Measurements from ENCODE around the gene CUX1. TPM values are rescaled to one million over a fixed set of nuclear protein-coding genes. Genes with fewer than 3 reads are reported as not detected.

The CUX1 gene
- total and polyA plus RNA-seq, 2 donors (not counting 1 experiment from before 2014, with no cell fraction given): 22.7 to 38.1 TPM

- no peaks in the 10 kb centered on the region for H3K27me3 ChIP-seq (ENCODE audit: control insufficient read depth, insufficient read depth, low read length)
- H3K27ac ChIP-seq (ENCODE audit: insufficient read depth, low read length): no peak overlapping the region
- TF ChIP-seq CTCF (conservative IDR thresholded peaks at IDR 0.05 in 1 of 2, IDR thresholded peaks at IDR 0.05 in 1 of 2; ENCODE audit: low read depth in 1 of 2, low read length in 2 of 2) (no peak), EZH2 (IDR thresholded peaks at IDR 0.05; ENCODE audit: low read length, missing control alignments) (no peak)
- no peaks in the 10 kb centered on the region for H3K79me2 ChIP-seq (ENCODE audit: control insufficient read depth, insufficient read depth, low read length)
- no peaks in the 10 kb centered on the region for H3K4me1 ChIP-seq (ENCODE audit: control insufficient read depth, extremely low read depth, insufficient read depth, low read length)
- H3K9me3 ChIP-seq (ENCODE audit: control insufficient read depth, insufficient read depth, low read depth, low read length): no peaks in the 10 kb centered on the region
- H3K36me3 ChIP-seq (ENCODE audit: control insufficient read depth, insufficient read depth, low read length): peaks cover 6% of the 10 kb centered on the region
- H2AFZ ChIP-seq (ENCODE audit: low read length): no peak overlapping the region
- H3K4me3 ChIP-seq (replicated peaks in 1 of 4; ENCODE audit: control extremely low read depth in 1 of 4, insufficient read depth in 1 of 4, low read depth in 3 of 4, low read length in 4 of 4): no peak overlapping the region
- no peak for DNase-seq (ENCODE audit: low read depth in 2 of 2)
- H4K20me1 ChIP-seq (ENCODE audit: control insufficient read depth, extremely low read depth, insufficient read depth, low read length): no peaks in the 10 kb centered on the region
- no peak overlapping the region for H3K4me2 ChIP-seq (ENCODE audit: extremely low read depth, insufficient read depth, low read length)
- H3K9ac ChIP-seq (ENCODE audit: insufficient read depth, low read length): no peak overlapping the region
Measured at GRCh38 chr7:102198417-102198956, 381.1 kb downstream of the CUX1 start.

- no peak overlapping the region for H3K9ac ChIP-seq (ENCODE audit: insufficient read depth, low read length)
- no peaks in the 10 kb centered on the region for H3K79me2 ChIP-seq (ENCODE audit: control insufficient read depth, insufficient read depth, low read length)
- H3K4me2 ChIP-seq (ENCODE audit: extremely low read depth, insufficient read depth, low read length): no peak overlapping the region
- DNase-seq (ENCODE audit: low read depth in 2 of 2): no peak
- H3K4me3 ChIP-seq (replicated peaks in 1 of 4; ENCODE audit: control extremely low read depth in 1 of 4, insufficient read depth in 1 of 4, low read depth in 3 of 4, low read length in 4 of 4): no peak overlapping the region
- H2AFZ ChIP-seq (ENCODE audit: low read length): no peak overlapping the region
- H3K9me3 ChIP-seq (ENCODE audit: control insufficient read depth, insufficient read depth, low read depth, low read length): no peaks in the 10 kb centered on the region
- no peaks in the 10 kb centered on the region for H3K27me3 ChIP-seq (ENCODE audit: control insufficient read depth, insufficient read depth, low read length)
- no peaks in the 10 kb centered on the region for H3K4me1 ChIP-seq (ENCODE audit: control insufficient read depth, extremely low read depth, insufficient read depth, low read length)
- H3K27ac ChIP-seq (ENCODE audit: insufficient read depth, low read length): no peak overlapping the region
- H4K20me1 ChIP-seq (ENCODE audit: control insufficient read depth, extremely low read depth, insufficient read depth, low read length): no peaks in the 10 kb centered on the region
- no peak for TF ChIP-seq CTCF (conservative IDR thresholded peaks at IDR 0.05 in 1 of 2, IDR thresholded peaks at IDR 0.05 in 1 of 2; ENCODE audit: low read depth in 1 of 2, low read length in 2 of 2)
- no peak for TF ChIP-seq EZH2 (IDR thresholded peaks at IDR 0.05; ENCODE audit: low read length, missing control alignments)
- H3K36me3 ChIP-seq (ENCODE audit: control insufficient read depth, insufficient read depth, low read length): peaks cover 8% of the 10 kb centered on the region
Measured at GRCh38 chr7:102201576-102201975, 384.1 kb downstream of the CUX1 start.

- no peak overlapping the region for H3K4me3 ChIP-seq (replicated peaks in 1 of 4; ENCODE audit: control extremely low read depth in 1 of 4, insufficient read depth in 1 of 4, low read depth in 3 of 4, low read length in 4 of 4)
- H3K9me3 ChIP-seq (ENCODE audit: control insufficient read depth, insufficient read depth, low read depth, low read length): no peaks in the 10 kb centered on the region
- TF ChIP-seq CTCF (conservative IDR thresholded peaks at IDR 0.05 in 1 of 2, IDR thresholded peaks at IDR 0.05 in 1 of 2; ENCODE audit: low read depth in 1 of 2, low read length in 2 of 2): no peak
- TF ChIP-seq EZH2 (IDR thresholded peaks at IDR 0.05; ENCODE audit: low read length, missing control alignments): no peak
- DNase-seq (ENCODE audit: low read depth in 2 of 2): no peak
- peaks cover 7% of the 10 kb centered on the region for H3K36me3 ChIP-seq (ENCODE audit: control insufficient read depth, insufficient read depth, low read length)
- H3K79me2 ChIP-seq (ENCODE audit: control insufficient read depth, insufficient read depth, low read length): no peaks in the 10 kb centered on the region
- no peaks in the 10 kb centered on the region for H4K20me1 ChIP-seq (ENCODE audit: control insufficient read depth, extremely low read depth, insufficient read depth, low read length)
- H2AFZ ChIP-seq (ENCODE audit: low read length): no peak overlapping the region
- no peaks in the 10 kb centered on the region for H3K4me1 ChIP-seq (ENCODE audit: control insufficient read depth, extremely low read depth, insufficient read depth, low read length)
- H3K27ac ChIP-seq (ENCODE audit: insufficient read depth, low read length): no peak overlapping the region
- H3K9ac ChIP-seq (ENCODE audit: insufficient read depth, low read length): no peak overlapping the region
- H3K27me3 ChIP-seq (ENCODE audit: control insufficient read depth, insufficient read depth, low read length): no peaks in the 10 kb centered on the region
- no peak overlapping the region for H3K4me2 ChIP-seq (ENCODE audit: extremely low read depth, insufficient read depth, low read length)
Measured at GRCh38 chr7:102202556-102202955, 385.1 kb downstream of the CUX1 start.

All from fibroblast of lung (primary cell).